Right ventricle myocardium inferior (tissue), 1 donor: ENCODE measurements around the gene PLA2G4B. TPM values are rescaled to one million over a fixed set of nuclear protein-coding genes. Genes with fewer than 3 reads are reported as not detected.
A peak's percentile ranks its signal among the peaks of the same experiment; 100 is the strongest.

Source experiments
- ATAC-seq: fragments of 200-7000 bp; cut with Tn5 transposase; one replicate; pipeline ENCODE4 v1.9.1; 2020; ENCODE audit warnings: mild to moderate bottlenecking, moderate library complexity
- DNase-seq: peaks from one replicate; pipeline ENCODE4 v3.0.0; 2021; ENCODE audit errors: missing footprints
- intact Hi-C: fragments of 100-400 bp; cut with DNase I; formaldehyde crosslinking; loops from one replicate; pipeline ENCODE4 v1.11.0; 2022
- long read RNA-seq: library from polyadenylated mRNA; unstranded; transcript quantifications from one replicate; pipeline ENCODE4 v2.0.0, GENCODE V29; 2021
- total RNA-seq: library from RNA; stranded (reverse); fragmentation: NEBNext Ultra II Directional; extraction: Animal tissue kit (Norgen Biotek cat#: 25700); gene quantifications from one replicate; pipeline ENCODE4 v1.2.1, GENCODE V29; 2021
- donor health status: DM: no; HTN: yes; CAD: no; lungs with severe emphysema.

PLA2G4B gene, protein sequence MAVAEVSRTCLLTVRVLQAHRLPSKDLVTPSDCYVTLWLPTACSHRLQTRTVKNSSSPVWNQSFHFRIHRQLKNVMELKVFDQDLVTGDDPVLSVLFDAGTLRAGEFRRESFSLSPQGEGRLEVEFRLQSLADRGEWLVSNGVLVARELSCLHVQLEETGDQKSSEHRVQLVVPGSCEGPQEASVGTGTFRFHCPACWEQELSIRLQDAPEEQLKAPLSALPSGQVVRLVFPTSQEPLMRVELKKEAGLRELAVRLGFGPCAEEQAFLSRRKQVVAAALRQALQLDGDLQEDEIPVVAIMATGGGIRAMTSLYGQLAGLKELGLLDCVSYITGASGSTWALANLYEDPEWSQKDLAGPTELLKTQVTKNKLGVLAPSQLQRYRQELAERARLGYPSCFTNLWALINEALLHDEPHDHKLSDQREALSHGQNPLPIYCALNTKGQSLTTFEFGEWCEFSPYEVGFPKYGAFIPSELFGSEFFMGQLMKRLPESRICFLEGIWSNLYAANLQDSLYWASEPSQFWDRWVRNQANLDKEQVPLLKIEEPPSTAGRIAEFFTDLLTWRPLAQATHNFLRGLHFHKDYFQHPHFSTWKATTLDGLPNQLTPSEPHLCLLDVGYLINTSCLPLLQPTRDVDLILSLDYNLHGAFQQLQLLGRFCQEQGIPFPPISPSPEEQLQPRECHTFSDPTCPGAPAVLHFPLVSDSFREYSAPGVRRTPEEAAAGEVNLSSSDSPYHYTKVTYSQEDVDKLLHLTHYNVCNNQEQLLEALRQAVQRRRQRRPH
- total RNA-seq: 5.8 TPM
- long read RNA-seq: 0 reads

DNA sequence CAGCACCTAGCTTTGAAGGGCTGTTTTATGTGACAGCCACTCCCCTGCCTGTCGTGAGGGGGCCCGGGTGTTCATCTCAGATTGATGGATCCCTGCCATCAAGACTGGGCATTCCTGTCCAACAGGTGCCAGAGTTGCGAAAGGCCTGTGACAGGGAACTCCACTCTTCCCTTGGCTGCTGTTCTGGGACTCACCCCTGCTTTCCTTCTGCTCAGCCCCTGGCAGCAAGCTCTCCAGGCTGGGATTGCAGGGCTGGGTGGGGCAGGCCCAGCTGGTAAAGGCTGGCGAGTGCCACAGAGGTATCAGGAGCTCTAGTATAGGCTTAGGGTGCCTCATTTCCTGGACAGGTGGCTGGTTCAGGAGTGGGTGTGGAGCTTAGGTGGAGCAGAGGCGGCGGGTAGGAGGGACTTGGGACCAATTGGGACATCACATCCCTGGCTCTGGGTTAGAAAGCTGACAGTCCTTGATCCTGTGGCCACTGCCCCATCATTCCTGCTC, at the start of gene PLA2G4B:
Gene PLA2G4B (plus strand): TSS at position 448 of the 498 bp plus-strand sequence. CDS start 67 bp downstream, outside the sequence.
- DNase-seq: no peak
- intact Hi-C loops: no loop called here
- peak; percentile 49 for ATAC-seq

- intact Hi-C loops: no loop called here
- ATAC-seq: peak; percentile 32
- no peak for DNase-seq
These were observed 49.4 kb upstream of the PLA2G4B start for GRCh38 chr15:41789236-41789635.

DNA sequence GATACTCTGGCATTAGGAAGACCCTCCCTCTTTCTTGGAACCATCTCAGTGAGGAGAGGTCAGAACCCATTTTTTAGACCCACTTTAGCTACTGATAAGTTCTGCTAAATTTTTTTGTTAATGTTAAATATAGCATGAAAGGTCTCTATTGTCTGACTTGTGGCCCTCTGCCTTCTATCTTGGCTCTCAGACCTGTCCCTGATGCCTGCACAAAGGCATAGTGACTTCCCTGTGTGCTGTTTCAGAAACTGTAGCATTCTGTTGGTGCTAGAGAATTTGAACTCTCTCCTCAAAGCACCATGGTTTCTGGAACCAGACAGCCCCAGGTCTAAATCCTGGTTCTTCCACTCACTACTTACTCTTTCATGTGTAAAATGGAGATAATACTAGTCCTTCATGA, 49.0 kb upstream of the PLA2G4B start:
- ATAC-seq: no peak
- intact Hi-C loops: no loop called here
- DNase-seq: no peak

DNA sequence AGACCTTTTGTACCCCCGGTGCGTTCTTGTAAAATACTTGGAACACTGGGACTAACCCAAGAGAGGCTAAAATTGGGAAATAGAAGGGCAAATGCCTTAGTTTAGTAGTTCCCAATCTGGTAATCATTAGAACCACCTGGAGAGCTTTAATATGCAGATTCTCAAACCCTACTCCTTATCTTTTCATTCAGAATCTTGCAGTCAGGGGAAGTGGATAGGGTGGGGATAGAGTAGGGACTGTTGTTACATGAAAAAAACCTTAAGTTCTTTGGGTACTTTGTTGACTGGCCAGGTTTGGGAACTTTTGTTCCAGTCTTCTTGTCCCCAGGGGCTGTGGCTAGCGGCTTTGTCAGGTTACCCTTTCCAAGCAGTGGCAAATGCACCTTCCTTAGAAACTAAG, 48.5 kb upstream of the PLA2G4B start:
- intact Hi-C loops: no loop called here
- ATAC-seq (no peak), DNase-seq (no peak)

GRCh38 chr15:41790756-41791546, 47.7 kb upstream of the PLA2G4B start:
- ATAC-seq (peak; percentile 42), DNase-seq (no peak)
- intact Hi-C loops: no loop called here

DNA sequence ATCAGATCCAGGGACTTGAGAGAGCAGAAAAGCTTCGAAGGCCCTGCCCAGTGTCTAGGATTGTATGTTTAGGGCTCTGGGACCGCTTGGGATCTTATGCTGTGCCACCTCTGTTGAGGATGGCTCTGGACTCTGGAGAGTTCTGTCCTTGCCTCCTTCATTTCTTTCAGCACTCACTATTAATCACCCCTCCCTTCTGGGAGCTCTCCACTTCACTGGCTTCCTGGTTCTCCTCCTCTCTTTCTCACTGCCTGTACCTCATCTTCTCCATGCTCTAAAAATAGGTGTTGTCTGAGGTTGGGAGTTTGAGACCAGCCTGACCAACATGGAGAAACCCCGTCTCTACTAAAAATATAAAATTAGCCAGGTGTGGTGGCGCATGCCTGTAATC, 47.1 kb upstream of the PLA2G4B start:
- intact Hi-C loops: no loop called here
- ATAC-seq (peak; percentile 20), DNase-seq (no peak)

DNA sequence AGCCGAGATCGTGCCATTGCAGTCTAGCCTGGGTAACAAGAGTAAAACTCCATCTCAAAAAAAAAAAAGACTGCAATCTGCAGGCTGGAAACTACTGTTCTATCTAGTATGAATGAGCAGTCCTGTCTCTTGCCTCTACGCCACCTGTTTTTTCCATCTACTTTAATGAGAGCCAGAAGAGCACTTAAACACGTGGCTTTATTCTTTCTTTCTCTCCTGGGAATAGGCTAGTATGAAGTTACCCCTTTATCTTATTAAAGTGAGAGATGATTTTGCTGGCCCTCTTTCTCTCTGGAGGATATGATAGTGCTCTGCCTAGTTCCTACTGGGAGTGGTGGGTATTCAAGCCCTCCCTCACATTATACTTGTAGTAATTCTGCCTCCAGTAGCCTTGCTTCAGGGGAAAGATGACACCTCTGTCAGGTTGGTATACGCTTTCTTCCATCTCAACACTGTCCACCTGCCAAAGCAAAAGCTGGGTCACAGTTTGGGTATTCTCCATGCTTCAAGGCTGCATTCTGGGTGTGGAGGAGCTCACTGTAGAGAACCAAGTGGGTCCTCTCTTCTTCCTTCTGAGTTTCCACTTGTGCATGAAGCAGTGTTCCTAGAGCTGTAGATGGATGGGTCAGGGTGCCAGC, 46.5 kb upstream of the PLA2G4B start:
- DNase-seq (no peak), ATAC-seq (no peak)
- intact Hi-C loops: no loop called here

GRCh38 chr15:41794081-41794480, 44.6 kb upstream of the PLA2G4B start:
- ATAC-seq: no peak
- no peak for DNase-seq
- intact Hi-C loops: no loop called here

DNA sequence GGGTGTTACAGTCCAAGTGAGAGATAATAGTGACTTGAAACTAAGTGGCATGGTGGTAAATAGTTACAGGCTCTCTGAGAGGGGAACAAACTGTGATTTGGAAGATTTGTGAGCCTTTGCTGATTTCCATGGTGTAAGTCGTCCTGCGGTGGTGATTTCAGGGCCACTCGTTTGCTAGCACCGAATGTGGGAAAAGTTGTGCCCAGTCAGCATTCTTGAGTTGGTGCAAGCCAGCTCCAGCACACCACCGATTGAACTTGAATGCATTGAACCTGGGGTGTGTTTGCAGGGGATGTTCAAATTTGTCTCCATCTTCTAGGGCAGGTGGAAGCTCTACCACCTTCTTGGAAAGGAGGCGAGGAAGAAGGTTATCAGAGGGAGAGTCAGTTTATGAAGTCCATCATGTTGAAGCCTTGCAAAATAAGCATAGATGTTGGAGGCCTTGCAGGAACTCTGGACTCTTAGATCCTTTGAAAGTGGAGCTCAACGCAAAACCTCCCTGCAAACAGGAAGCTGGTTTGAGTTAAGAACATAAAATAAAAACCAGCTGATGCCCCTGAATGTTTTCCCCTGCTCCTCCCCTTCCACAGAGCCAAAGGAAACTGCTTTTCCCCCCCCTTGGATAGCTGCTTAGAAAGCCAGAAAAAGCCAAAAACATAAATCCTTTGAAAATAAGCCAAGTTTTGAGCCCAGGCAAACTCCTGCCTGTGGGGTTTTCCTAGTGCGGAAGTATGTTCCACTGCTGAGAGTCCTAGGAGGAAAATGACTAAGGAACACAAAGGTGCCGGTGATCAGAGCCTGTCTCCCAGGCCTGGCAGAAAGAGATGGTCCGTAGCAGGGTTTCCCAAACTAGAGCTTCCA, 42.4 kb upstream of the PLA2G4B start:
- ATAC-seq (no peak), DNase-seq (no peak)
- intact Hi-C loops: no loop called here

DNA sequence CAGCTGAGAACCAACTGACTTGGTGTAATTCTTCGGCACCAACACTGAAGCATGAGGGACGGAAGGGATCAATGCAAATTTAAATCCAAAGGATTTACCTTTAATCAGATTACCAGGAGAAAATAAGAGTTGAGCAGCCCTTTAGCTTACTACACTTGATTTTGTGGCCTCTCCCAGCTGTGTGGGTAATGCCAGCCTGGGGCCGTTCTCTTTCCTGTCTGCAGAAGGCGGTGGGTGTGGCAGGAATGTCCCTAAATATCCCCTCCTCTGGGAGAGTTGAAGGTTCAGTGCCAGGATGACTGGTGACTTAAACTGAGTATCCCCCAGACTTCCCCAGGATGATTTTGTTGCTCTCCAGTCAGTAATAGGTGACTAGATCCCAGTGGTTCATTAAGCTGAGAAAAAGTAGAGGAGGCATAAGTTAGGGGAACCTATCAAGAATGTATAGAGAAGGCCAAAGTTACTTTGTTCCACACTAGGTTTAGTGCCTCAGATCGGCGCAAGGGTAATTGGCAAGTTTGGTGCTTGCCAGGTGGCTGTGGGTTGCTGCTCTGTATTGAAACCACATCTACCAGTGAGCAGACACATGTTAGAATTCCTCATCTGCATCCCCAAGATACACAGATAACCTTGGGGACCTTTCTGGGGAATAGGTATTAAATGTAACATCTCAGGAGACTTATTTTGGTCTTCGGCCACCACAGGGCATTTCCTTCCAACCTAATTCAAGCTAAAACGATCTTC, 41.3 kb upstream of the PLA2G4B start:
- DNase-seq (no peak), ATAC-seq (no peak)
- intact Hi-C loops: no loop called here

DNA sequence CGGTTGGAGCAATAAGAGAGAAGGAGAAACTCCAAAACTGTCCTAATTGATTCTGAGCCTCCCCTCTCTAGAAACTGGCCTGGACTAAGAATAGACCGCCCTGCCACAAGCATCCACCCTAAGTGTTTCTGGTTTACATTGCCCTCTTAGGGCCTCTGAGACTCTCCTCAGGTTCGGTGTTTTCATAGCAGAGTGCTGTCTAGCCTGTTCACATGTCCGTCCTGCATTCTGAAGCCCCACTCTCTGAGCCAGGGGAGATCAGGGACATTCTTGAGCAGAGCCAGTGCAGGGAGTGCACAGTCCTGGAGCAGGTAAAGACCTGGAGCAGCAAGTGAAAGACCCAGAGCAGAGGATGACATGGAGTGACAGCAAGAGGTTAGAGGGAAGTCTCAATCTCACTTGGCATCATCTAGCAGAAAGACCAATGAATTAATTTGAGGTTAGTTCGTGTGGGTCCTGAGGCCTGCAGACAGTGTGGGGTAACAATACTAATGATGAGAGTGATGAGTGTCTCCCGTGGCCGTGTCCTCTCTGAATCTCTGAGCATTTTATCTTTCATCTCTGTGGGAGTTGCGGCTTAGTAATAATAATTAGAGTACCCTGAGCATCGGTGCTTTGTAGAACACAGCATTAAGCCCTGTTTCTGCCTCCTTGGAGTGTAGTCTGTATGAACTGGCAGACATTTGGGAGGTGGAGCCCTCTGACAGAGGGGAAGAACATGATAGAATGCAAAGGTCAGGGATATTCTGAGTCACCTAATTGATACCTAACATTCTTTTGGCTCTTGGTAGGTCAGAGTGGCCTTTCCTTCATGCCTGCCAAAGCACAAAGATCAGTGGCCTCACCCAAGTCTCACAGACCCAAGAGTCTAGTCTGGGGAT, 39.8 kb upstream of the PLA2G4B start:
- DNase-seq (no peak), ATAC-seq (no peak)
- intact Hi-C loops: no loop called here

GRCh38 chr15:41799488-41799805, 39.2 kb upstream of the PLA2G4B start:
- intact Hi-C loops: no loop called here
- no peak for ATAC-seq

GRCh38 chr15:41801185-41801584, 37.5 kb upstream of the PLA2G4B start:
- intact Hi-C loops: no loop called here
- ATAC-seq: no peak
- DNase-seq: no peak

More at GRCh38 chr15:41799488-41799805, 39.2 kb upstream of the PLA2G4B start:
- DNase-seq: no peak

- ATAC-seq: no peak
- no peak for DNase-seq
- intact Hi-C loops: no loop called here
These were observed 36.7 kb upstream of the PLA2G4B start for GRCh38 chr15:41801850-41802455.

GRCh38 chr15:41804361-41804760, 34.3 kb upstream of the PLA2G4B start:
- ATAC-seq: no peak
- intact Hi-C loops: no loop called here
- no peak for DNase-seq
